ENCODE data around the gene LTC4S. TPM values are rescaled to one million over a fixed set of nuclear protein-coding genes. Genes with fewer than 3 reads are reported as not detected.
A peak's percentile ranks its signal among the peaks of the same experiment; 100 is the strongest.

LTC4S gene
- polyA plus RNA-seq, 3 donors, result 0.65 to 2.1 (median 0.69) TPM

- intact Hi-C loops (cut with micrococcal nuclease), result loop anchor here in 1 of 2 donors (10.0 kb wide), 2 partner anchors 146 to 204 kb away; partner anchors contain the start of gene HNRNPH1
- Histone ChIP-seq H3K27ac (ENCODE audit: low read depth in 1 of 2, low read length in 2 of 2) (peak overlapping the region in 1 of 2 donors; percentile 48), H4K20me1 (ENCODE audit: insufficient read depth, low read length) (peaks cover 100% of the 10 kb centered on the region), H3K4me3 (replicated peaks in 1 of 3; ENCODE audit: low read depth in 2 of 3, low read length in 3 of 3) (no peak overlapping the region), H3K36me3 (replicated peaks in 1 of 2; ENCODE audit: control insufficient read depth in 1 of 2, insufficient read depth in 2 of 2, low read length in 2 of 2) (peaks cover 93 to 97% of the 10 kb centered on the region in 2 donors), H3K27me3 (ENCODE audit: control insufficient read depth in 2 of 2, insufficient read depth in 2 of 2, low read length in 2 of 2) (no peaks in the 10 kb centered on the region), H3K9me3 (replicated peaks in 1 of 2; ENCODE audit: control insufficient read depth in 1 of 2, insufficient read depth in 1 of 2, low read length in 2 of 2) (no peaks in the 10 kb centered on the region), H3K4me2 (replicated peaks; ENCODE audit: extremely low read depth, low read length, poor library complexity, severe bottlenecking) (no peak overlapping the region), H3K79me2 (ENCODE audit: insufficient read depth, low read length) (peaks cover 48% of the 10 kb centered on the region), H3K9ac (ENCODE audit: insufficient read depth, low read length, poor library complexity, severe bottlenecking) (no peak overlapping the region), H2AFZ (ENCODE audit: insufficient read depth, low read depth, low read length, poor library complexity, severe bottlenecking) (no peak overlapping the region), H3K4me1 (ENCODE audit: control insufficient read depth in 1 of 2, insufficient read depth in 2 of 2, low read length in 2 of 2) (peaks cover 16 to 25% of the 10 kb centered on the region in 2 donors)
- Mint-ChIP-seq H3K4me3 (no peak overlapping the region), H3K9me3 (peaks cover 0 to 2% (median 0%) of the 10 kb centered on the region in 7 donors), H3K27me3 (ENCODE audit: low read depth in 3 of 3) (no peaks in the 10 kb centered on the region), H3K27ac (peak overlapping the region in 6 of 7 donors; percentile 26 to 86 (median 44)), H3K36me3 (peaks cover 95 to 99% of the 10 kb centered on the region in 2 donors), H3K4me1 (peaks cover 33% of the 10 kb centered on the region)
- DNase-seq, result no peak
- TF ChIP-seq CTCF (IDR thresholded peaks at IDR 0.05), result no peak
- 100% methylated on average over 1 of the region's 3 CpGs for WGBS (ENCODE audit: insufficient coverage)
These were observed 35.1 kb downstream of the LTC4S start for GRCh38 chr5:179828756-179829421.

GRCh38 chr5:179829732-179830435 is 36.1 kb downstream of the LTC4S start:
- Mint-ChIP-seq H3K27ac (peak overlapping the region in 2 of 7 donors; percentile 15 to 35), H3K9me3 (peaks cover 0 to 2% (median 0%) of the 10 kb centered on the region in 7 donors), H3K36me3 (peaks cover 85 to 94% of the 10 kb centered on the region in 2 donors), H3K4me1 (peaks cover 27% of the 10 kb centered on the region), H3K27me3 (ENCODE audit: low read depth in 3 of 3) (no peaks in the 10 kb centered on the region), H3K4me3 (no peak overlapping the region)
- TF ChIP-seq CTCF (IDR thresholded peaks at IDR 0.05), result no peak
- Histone ChIP-seq H3K79me2 (ENCODE audit: insufficient read depth, low read length) (peaks cover 38% of the 10 kb centered on the region), H2AFZ (ENCODE audit: insufficient read depth, low read depth, low read length, poor library complexity, severe bottlenecking) (no peak overlapping the region), H3K9ac (ENCODE audit: insufficient read depth, low read length, poor library complexity, severe bottlenecking) (no peak overlapping the region), H3K4me2 (replicated peaks; ENCODE audit: extremely low read depth, low read length, poor library complexity, severe bottlenecking) (no peak overlapping the region), H3K9me3 (replicated peaks in 1 of 2; ENCODE audit: control insufficient read depth in 1 of 2, insufficient read depth in 1 of 2, low read length in 2 of 2) (no peaks in the 10 kb centered on the region), H3K36me3 (replicated peaks in 1 of 2; ENCODE audit: control insufficient read depth in 1 of 2, insufficient read depth in 2 of 2, low read length in 2 of 2) (peaks cover 87 to 89% of the 10 kb centered on the region in 2 donors), H3K4me1 (ENCODE audit: control insufficient read depth in 1 of 2, insufficient read depth in 2 of 2, low read length in 2 of 2) (peaks cover 16 to 20% of the 10 kb centered on the region in 2 donors), H4K20me1 (ENCODE audit: insufficient read depth, low read length) (peaks cover 94% of the 10 kb centered on the region), H3K27me3 (ENCODE audit: control insufficient read depth in 2 of 2, insufficient read depth in 2 of 2, low read length in 2 of 2) (no peaks in the 10 kb centered on the region), H3K4me3 (replicated peaks in 1 of 3; ENCODE audit: low read depth in 2 of 3, low read length in 3 of 3) (no peak overlapping the region), H3K27ac (ENCODE audit: low read depth in 1 of 2, low read length in 2 of 2) (no peak overlapping the region)
- intact Hi-C loops (cut with micrococcal nuclease), result loop anchor here in 1 of 2 donors (10.0 kb wide), 2 partner anchors 145 to 205 kb away; partner anchors contain the start of gene HNRNPH1
- DNase-seq, result no peak
- WGBS (ENCODE audit: insufficient coverage), result no CpG with 5 or more reads among the region's 7 CpGs
